ENCODE measurements around the gene ITGB5. TPM values are rescaled to one million over a fixed set of nuclear protein-coding genes. Genes with fewer than 3 reads are reported as not detected.

Gene ITGB5
- total RNA-seq, 2 experiments from 2014 or later: 0.52 to 1.5 TPM

DNA sequence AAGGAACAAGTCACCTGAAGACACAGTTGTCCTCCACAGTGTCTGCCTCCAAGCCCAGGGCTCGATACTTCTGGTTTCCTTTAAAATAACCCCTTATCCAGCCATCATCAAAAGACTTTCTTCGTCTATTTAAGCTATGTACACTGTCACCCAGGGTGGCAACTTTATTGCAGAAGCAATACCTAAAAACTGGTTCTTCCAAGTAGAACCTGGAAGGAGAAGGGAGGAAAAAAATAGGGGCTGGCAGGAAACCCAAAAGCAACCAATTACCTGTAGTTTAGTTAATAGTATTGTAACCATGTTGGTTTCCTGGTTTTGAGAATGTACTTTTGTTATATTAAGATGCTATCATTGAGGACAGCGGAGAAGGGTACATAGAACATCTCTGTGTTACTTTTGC, 33.7 kb downstream of the ITGB5 start:
- Mint-ChIP-seq H3K9me3 (no peaks in the 10 kb centered on the region), H3K4me1 (ENCODE audit: low read depth) (no peaks in the 10 kb centered on the region), H3K27ac (no peak overlapping the region), H3K27me3 (peaks cover 15% of the 10 kb centered on the region), H3K36me3 (no peaks in the 10 kb centered on the region), H3K4me3 (no peak overlapping the region)
- POLR2A ChIA-PET: no interaction called here
- intact Hi-C loops (cut with micrococcal nuclease): no loop called here
- CTCF ChIA-PET: interaction anchor here (1.0 kb wide), 1 partner anchor 92 kb away, joined by 4 read pairs; no protein-coding TSS in a partner anchor
- DNase-seq: no peak

GRCh38 chr3:124851905-124852304, 35.3 kb downstream of the ITGB5 start:
- no peaks in the 10 kb centered on the region for H3K36me3 Mint-ChIP-seq
- intact Hi-C loops (cut with micrococcal nuclease): no loop called here
- peaks cover 11% of the 10 kb centered on the region for H3K27me3 Mint-ChIP-seq
- CTCF ChIA-PET: interaction anchor here (1.0 to 1.3 kb wide), 2 partner anchors 49 to 91 kb away, joined by 3 read pairs; no protein-coding TSS in a partner anchor
- H3K4me1 Mint-ChIP-seq (ENCODE audit: low read depth): no peaks in the 10 kb centered on the region
- no peak overlapping the region for H3K27ac Mint-ChIP-seq
- no peak for DNase-seq
- H3K9me3 Mint-ChIP-seq: no peaks in the 10 kb centered on the region
- no peak overlapping the region for H3K4me3 Mint-ChIP-seq
- POLR2A ChIA-PET: no interaction called here

- no peaks in the 10 kb centered on the region for H3K36me3 Mint-ChIP-seq
- ChIA-PET POLR2A (no interaction called here), CTCF (no interaction called here)
Measured at GRCh38 chr3:124851136-124851535, 36.0 kb downstream of the ITGB5 start.

GRCh38 chr3:124850633-124851032, 36.5 kb downstream of the ITGB5 start:
- POLR2A ChIA-PET: no interaction called here

More at GRCh38 chr3:124851136-124851535, 36.0 kb downstream of the ITGB5 start:
- peaks cover 9% of the 10 kb centered on the region for H3K27me3 Mint-ChIP-seq
- intact Hi-C loops (cut with micrococcal nuclease): no loop called here
- H3K27ac Mint-ChIP-seq: no peak overlapping the region
- no peak overlapping the region for H3K4me3 Mint-ChIP-seq
- no peaks in the 10 kb centered on the region for H3K4me1 Mint-ChIP-seq (ENCODE audit: low read depth)
- no peak for DNase-seq
- no peaks in the 10 kb centered on the region for H3K9me3 Mint-ChIP-seq

DNA sequence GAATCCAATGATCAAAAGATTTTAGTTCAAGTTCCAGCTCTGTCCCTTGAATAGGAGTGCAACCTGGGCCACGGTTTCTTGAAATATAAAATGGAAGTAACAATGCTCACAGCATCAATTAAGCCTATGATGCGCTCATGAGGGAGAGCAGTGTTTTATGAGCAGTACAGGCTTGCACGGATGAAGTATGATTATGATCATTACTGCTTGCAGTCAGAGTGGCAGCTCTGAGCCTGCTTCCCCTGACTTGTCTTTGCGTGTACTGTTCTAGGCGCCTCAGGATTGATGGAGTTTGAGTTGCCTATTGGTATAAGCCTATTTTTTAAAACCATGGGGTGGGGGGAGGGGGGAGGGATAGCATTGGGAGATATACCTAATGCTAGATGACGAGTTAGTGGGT, 37.0 kb downstream of the ITGB5 start:
- H3K4me3 Mint-ChIP-seq: no peak overlapping the region
- no peak overlapping the region for H3K27ac Mint-ChIP-seq
- CTCF ChIA-PET: no interaction called here
- no peaks in the 10 kb centered on the region for H3K9me3 Mint-ChIP-seq
- H3K4me1 Mint-ChIP-seq (ENCODE audit: low read depth): no peaks in the 10 kb centered on the region
- no peak for DNase-seq
- POLR2A ChIA-PET: no interaction called here
- H3K36me3 Mint-ChIP-seq: no peaks in the 10 kb centered on the region
- peaks cover 6% of the 10 kb centered on the region for H3K27me3 Mint-ChIP-seq
- intact Hi-C loops (cut with micrococcal nuclease): no loop called here

More at GRCh38 chr3:124850633-124851032, 36.5 kb downstream of the ITGB5 start:
- no peaks in the 10 kb centered on the region for H3K9me3 Mint-ChIP-seq
- H3K36me3 Mint-ChIP-seq: no peaks in the 10 kb centered on the region
- no peak overlapping the region for H3K27ac Mint-ChIP-seq
- intact Hi-C loops (cut with micrococcal nuclease): no loop called here
- CTCF ChIA-PET: no interaction called here
- H3K4me3 Mint-ChIP-seq: no peak overlapping the region
- H3K4me1 Mint-ChIP-seq (ENCODE audit: low read depth): no peaks in the 10 kb centered on the region
- no peak for DNase-seq
- peaks cover 8% of the 10 kb centered on the region for H3K27me3 Mint-ChIP-seq

DNA sequence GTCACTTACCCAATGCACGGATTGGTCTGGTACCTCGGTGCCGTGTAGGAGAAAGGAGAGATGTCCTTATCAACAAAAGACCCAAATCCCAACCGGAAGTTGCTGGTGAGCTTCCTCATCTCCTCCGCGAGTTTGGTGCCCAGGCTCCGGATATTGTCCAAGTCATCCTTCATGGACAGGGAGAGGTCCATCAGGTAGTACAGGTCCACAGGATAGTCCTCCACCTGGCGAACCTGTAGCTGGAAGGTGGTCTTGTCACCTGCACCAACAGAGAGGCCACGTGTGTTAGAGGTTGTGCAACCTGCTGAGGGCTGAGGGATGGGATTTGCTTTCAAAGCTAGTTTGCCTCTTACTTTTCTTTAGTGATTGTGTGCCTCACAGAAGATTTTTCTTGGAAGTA, 38.9 kb downstream of the ITGB5 start:
- intact Hi-C loops (cut with micrococcal nuclease): no loop called here
- H3K4me3 Mint-ChIP-seq: no peak overlapping the region
- H3K27me3 Mint-ChIP-seq: peaks cover 4% of the 10 kb centered on the region
- H3K9me3 Mint-ChIP-seq: no peaks in the 10 kb centered on the region
- no peaks in the 10 kb centered on the region for H3K4me1 Mint-ChIP-seq (ENCODE audit: low read depth)
- no peak overlapping the region for H3K27ac Mint-ChIP-seq
- ChIA-PET CTCF (interaction anchor here (1.0 kb wide), 1 partner anchor 53 kb away, joined by 4 read pairs; no protein-coding TSS in a partner anchor), POLR2A (no interaction called here)
- DNase-seq: no peak
- H3K36me3 Mint-ChIP-seq: no peaks in the 10 kb centered on the region

DNA sequence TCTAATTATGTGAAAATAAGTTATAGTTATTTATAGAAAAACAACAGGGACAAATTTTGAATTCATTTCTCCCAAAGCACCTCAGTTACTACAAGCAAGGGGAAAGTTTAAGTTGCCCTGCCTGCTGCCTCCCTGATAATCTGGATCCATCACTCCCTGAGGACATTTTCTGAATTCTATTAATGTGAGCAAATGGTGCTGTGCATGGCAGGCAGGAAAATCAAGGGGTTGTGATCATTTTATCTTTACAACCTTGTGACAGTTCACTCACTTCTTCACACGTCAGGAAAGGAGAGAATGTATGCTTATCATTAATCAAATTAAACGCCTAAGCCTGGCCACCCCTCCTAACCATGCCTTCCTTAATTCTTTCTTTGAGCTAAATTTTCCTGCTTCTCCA, 39.3 kb downstream of the ITGB5 start:
- no peak for DNase-seq
- intact Hi-C loops (cut with micrococcal nuclease): no loop called here
- CTCF ChIA-PET: interaction anchor here (1.0 kb wide), 1 partner anchor 53 kb away, joined by 4 read pairs; no protein-coding TSS in a partner anchor
- H3K4me1 Mint-ChIP-seq (ENCODE audit: low read depth): no peaks in the 10 kb centered on the region
- POLR2A ChIA-PET: no interaction called here
- no peaks in the 10 kb centered on the region for H3K36me3 Mint-ChIP-seq
- H3K27me3 Mint-ChIP-seq: peaks cover 4% of the 10 kb centered on the region
- H3K9me3 Mint-ChIP-seq: no peaks in the 10 kb centered on the region
- no peak overlapping the region for H3K27ac Mint-ChIP-seq
- no peak overlapping the region for H3K4me3 Mint-ChIP-seq

DNA sequence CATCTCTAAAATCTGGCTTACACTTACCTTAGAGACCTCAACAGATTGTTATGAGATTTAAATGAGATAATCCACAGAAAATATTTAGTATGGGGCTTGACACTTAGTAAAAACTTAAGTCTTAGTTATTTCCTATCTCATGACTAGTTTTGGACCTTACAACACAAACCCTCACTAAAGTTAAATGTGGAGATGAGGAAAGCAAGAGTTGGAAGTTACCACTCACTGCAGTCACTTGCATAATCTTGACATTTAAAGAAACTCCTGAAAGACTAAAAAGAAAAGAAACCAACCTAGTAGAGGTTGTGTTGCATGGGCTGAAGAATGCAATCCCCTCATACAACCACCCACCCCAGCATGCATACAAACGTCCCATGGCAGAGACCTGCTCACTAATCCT, 40.1 kb downstream of the ITGB5 start:
- Mint-ChIP-seq H3K27ac (no peak overlapping the region), H3K27me3 (peaks cover 3% of the 10 kb centered on the region), H3K4me3 (no peak overlapping the region), H3K4me1 (ENCODE audit: low read depth) (no peaks in the 10 kb centered on the region), H3K9me3 (no peaks in the 10 kb centered on the region), H3K36me3 (no peaks in the 10 kb centered on the region)
- no peak for DNase-seq
- ChIA-PET CTCF (no interaction called here), POLR2A (no interaction called here)
- intact Hi-C loops (cut with micrococcal nuclease): no loop called here

- H3K4me1 Mint-ChIP-seq (ENCODE audit: low read depth): no peaks in the 10 kb centered on the region
- intact Hi-C loops (cut with micrococcal nuclease): no loop called here
- H3K9me3 Mint-ChIP-seq: no peaks in the 10 kb centered on the region
- no peak overlapping the region for H3K27ac Mint-ChIP-seq
- CTCF ChIA-PET: no interaction called here
- no peaks in the 10 kb centered on the region for H3K36me3 Mint-ChIP-seq
- H3K4me3 Mint-ChIP-seq: no peak overlapping the region
- no peaks in the 10 kb centered on the region for H3K27me3 Mint-ChIP-seq
- POLR2A ChIA-PET: no interaction called here
- DNase-seq: no peak
Measured at GRCh38 chr3:124846189-124846588, 41.0 kb downstream of the ITGB5 start.

- Mint-ChIP-seq H3K27me3 (no peaks in the 10 kb centered on the region), H3K4me1 (ENCODE audit: low read depth) (no peaks in the 10 kb centered on the region), H3K4me3 (no peak overlapping the region), H3K27ac (no peak overlapping the region), H3K9me3 (no peaks in the 10 kb centered on the region), H3K36me3 (no peaks in the 10 kb centered on the region)
- CTCF ChIA-PET: interaction anchor here (1.0 kb wide), 1 partner anchor 84 kb away, joined by 4 read pairs; no protein-coding TSS in a partner anchor
- intact Hi-C loops (cut with micrococcal nuclease): no loop called here
- POLR2A ChIA-PET: no interaction called here
- no peak for DNase-seq
Measured at GRCh38 chr3:124845406-124845805, 41.8 kb downstream of the ITGB5 start.

DNA sequence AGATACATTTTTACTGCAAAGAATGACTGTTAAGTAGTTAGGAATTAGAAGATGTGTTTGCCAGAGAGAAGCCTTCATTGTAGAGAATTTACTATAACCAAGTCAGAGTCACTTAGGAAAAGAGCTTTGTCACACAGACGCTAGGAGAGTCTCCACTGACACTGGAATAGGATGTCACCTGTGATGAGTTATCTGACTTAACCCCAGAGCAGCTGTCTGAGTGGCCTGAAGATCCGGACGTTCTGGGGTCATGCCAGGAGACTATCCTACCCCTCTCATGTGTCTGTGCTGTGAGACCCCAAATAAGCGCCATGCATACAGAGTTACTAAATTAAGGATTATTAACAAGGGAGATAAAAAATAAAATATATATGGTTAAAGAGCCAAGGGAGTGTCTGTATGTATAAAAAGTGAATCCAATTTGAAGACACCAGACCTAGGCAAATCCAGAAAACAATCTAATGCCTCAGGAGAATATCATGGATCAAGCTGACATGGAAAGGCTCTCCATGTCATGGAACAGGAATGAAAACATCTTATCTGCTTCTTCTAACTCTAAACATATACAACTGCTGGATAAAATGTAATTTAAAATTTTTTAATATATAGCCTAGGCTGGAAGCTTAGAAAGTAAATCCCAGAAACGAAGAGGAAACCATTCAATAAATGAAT, 43.5 kb downstream of the ITGB5 start:
- ChIA-PET CTCF (interaction anchor here (1.9 kb wide), 1 partner anchor 83 kb away, joined by 8 read pairs; no protein-coding TSS in a partner anchor), POLR2A (no interaction called here)
- Mint-ChIP-seq H3K27me3 (no peaks in the 10 kb centered on the region), H3K27ac (no peak overlapping the region), H3K36me3 (no peaks in the 10 kb centered on the region), H3K4me3 (no peak overlapping the region), H3K9me3 (no peaks in the 10 kb centered on the region), H3K4me1 (ENCODE audit: low read depth) (no peaks in the 10 kb centered on the region)
- DNase-seq: no peak
- intact Hi-C loops (cut with micrococcal nuclease): no loop called here

GRCh38 chr3:124843047-124843446, 44.1 kb downstream of the ITGB5 start:
- H3K36me3 Mint-ChIP-seq: no peaks in the 10 kb centered on the region
- no peaks in the 10 kb centered on the region for H3K4me1 Mint-ChIP-seq (ENCODE audit: low read depth)
- H3K9me3 Mint-ChIP-seq: no peaks in the 10 kb centered on the region
- H3K27ac Mint-ChIP-seq: no peak overlapping the region
- no peak overlapping the region for H3K4me3 Mint-ChIP-seq
- CTCF ChIA-PET: interaction anchor here (1.9 kb wide), 1 partner anchor 82 kb away, joined by 8 read pairs; no protein-coding TSS in a partner anchor
- POLR2A ChIA-PET: no interaction called here
- no peak for DNase-seq
- intact Hi-C loops (cut with micrococcal nuclease): no loop called here
- no peaks in the 10 kb centered on the region for H3K27me3 Mint-ChIP-seq

- Mint-ChIP-seq H3K4me3 (no peak overlapping the region), H3K27ac (no peak overlapping the region), H3K9me3 (no peaks in the 10 kb centered on the region), H3K36me3 (no peaks in the 10 kb centered on the region), H3K27me3 (no peaks in the 10 kb centered on the region), H3K4me1 (ENCODE audit: low read depth) (peaks cover 6% of the 10 kb centered on the region)
- CTCF ChIA-PET: interaction anchor here (1.2 kb wide), 1 partner anchor 60 kb away, joined by 3 read pairs; no protein-coding TSS in a partner anchor
- POLR2A ChIA-PET: no interaction called here
- no peak for DNase-seq
- intact Hi-C loops (cut with micrococcal nuclease): no loop called here
Measured at GRCh38 chr3:124841517-124841916, 45.6 kb downstream of the ITGB5 start.

All from activated CD4-positive, alpha-beta memory T cell treated with anti-CD3 and anti-CD28 coated beads for 36 hours (primary cell).